ENCODE data around the gene ATP5PF. TPM values are rescaled to one million over a fixed set of nuclear protein-coding genes. Genes with fewer than 3 reads are reported as not detected.
"Not testable (repeated sequence)": the region's sequence is repeated elsewhere in the genome, so short reads cannot be mapped to it uniquely, and the experiment has no call there.

The ATP5PF gene
- total RNA-seq, 1 donor from 2014 or later, result 117 TPM

DNA sequence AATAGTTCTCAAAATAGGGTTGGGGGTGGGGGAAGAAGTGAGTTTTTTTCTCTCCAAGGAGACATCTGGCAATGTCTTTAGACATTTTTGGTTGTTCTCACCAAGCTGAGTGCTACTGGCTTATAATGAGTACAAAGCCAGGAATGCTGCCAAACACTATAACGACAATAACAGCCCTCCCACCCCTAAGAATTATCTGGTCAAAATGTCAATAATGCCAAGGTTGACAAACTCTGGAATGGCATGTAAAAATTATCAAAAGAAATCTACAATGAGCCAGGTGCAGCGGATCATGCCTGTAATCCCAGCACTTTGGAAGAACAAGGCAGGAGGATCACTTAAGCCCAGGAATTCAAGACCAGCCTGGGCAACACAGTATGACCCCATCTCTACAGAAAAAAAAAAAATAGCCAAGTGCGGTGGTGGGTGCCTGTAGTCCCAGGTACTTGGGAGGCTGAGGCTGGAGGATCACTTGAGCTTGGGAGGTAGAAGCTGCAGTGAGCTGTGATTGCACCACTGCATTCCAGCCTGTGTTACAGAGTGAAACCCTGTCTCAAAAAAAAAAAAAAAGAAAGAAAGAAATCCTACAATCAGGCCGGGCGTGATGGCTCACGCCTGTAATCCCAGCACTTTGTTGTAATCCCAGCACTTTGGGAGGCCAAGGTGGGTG is 2.5 kb downstream of the ATP5PF start:
- Mint-ChIP-seq H3K4me1 (ENCODE audit: unreplicated experiment) (peaks cover 25% of the 10 kb centered on the region), H3K4me3 (ENCODE audit: unreplicated experiment) (no peak overlapping the region), H3K27ac (ENCODE audit: unreplicated experiment) (no peak overlapping the region), H3K9me3 (ENCODE audit: unreplicated experiment) (no peaks in the 10 kb centered on the region), H3K36me3 (ENCODE audit: unreplicated experiment) (peaks cover 24% of the 10 kb centered on the region), H3K27me3 (ENCODE audit: unreplicated experiment) (no peaks in the 10 kb centered on the region)
- TF ChIP-seq CTCF (IDR thresholded peaks at IDR 0.05), result no peak
- no peak for DNase-seq (ENCODE audit: extremely low spot score, unreplicated experiment)

- Mint-ChIP-seq H3K9me3 (ENCODE audit: unreplicated experiment) (no peaks in the 10 kb centered on the region), H3K27ac (ENCODE audit: unreplicated experiment) (no peak overlapping the region), H3K4me3 (ENCODE audit: unreplicated experiment) (no peak overlapping the region), H3K27me3 (ENCODE audit: unreplicated experiment) (no peaks in the 10 kb centered on the region), H3K4me1 (ENCODE audit: unreplicated experiment) (no peaks in the 10 kb centered on the region), H3K36me3 (ENCODE audit: unreplicated experiment) (peaks cover 54% of the 10 kb centered on the region)
- no peak for TF ChIP-seq CTCF (IDR thresholded peaks at IDR 0.05)
- no peak for DNase-seq (ENCODE audit: extremely low spot score, unreplicated experiment)
These were observed 12.1 kb downstream of the ATP5PF start for GRCh38 chr21:25722631-25723030.

DNA sequence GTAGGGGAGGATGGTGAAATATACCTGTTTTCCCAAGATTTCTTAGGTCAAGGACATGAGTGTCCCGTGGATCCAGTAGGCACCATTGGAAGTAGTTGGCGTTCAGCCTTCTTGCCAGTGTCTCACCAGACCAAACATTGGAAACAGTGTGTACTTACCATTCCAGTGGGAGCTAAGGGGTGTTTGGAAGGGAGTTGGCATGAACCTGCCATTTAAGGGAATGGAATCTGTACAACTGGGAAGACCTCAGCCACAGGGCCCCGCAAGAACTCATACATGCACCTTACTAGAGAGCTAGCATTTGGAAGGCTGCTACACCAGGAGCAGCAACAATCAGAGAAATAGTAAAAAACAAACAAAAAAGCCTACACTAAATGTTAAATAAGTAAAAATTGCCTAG is 12.7 kb downstream of the ATP5PF start:
- H3K36me3 Mint-ChIP-seq (ENCODE audit: unreplicated experiment), result peaks cover 51% of the 10 kb centered on the region
- no peak overlapping the region for H3K27ac Mint-ChIP-seq (ENCODE audit: unreplicated experiment)
- no peak for DNase-seq (ENCODE audit: extremely low spot score, unreplicated experiment)
- no peak overlapping the region for H3K4me3 Mint-ChIP-seq (ENCODE audit: unreplicated experiment)
- H3K4me1 Mint-ChIP-seq (ENCODE audit: unreplicated experiment), result no peaks in the 10 kb centered on the region
- H3K9me3 Mint-ChIP-seq (ENCODE audit: unreplicated experiment), result no peaks in the 10 kb centered on the region
- H3K27me3 Mint-ChIP-seq (ENCODE audit: unreplicated experiment), result no peaks in the 10 kb centered on the region
- TF ChIP-seq CTCF (IDR thresholded peaks at IDR 0.05), result no peak

DNA sequence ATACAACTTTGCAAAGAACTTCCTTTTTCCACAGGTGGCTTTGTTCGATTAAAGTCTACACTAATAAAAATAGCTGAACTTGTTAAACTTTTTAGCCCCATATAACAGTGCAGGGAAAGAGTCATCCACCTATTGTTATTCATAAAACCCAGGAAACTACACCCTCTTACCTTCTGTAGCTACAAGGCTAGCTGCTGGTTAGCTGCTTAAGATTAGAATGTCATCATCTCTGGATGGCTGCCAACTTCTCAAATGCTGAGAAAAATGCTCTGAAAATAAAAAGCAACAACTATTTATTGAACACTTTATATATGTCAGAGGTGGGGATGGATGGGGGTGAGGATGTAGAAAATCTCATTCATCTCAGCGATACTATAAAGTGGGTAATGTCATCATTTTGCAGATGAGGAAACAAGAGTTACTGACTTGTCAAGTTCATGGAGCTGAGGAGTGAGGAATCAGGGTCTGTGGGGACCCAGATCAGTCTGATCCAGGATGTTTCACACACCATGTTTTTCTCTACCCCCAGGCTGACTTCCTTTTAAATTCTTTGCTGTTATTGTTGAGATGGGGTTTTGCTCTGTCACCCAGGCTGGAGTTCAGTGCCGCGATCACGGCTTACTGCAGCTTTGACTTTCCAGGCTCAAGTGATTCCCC is 17.1 kb downstream of the ATP5PF start:
- Mint-ChIP-seq H3K4me1 (ENCODE audit: unreplicated experiment) (no peaks in the 10 kb centered on the region), H3K27me3 (ENCODE audit: unreplicated experiment) (no peaks in the 10 kb centered on the region), H3K36me3 (ENCODE audit: unreplicated experiment) (peaks cover 22% of the 10 kb centered on the region), H3K27ac (ENCODE audit: unreplicated experiment) (no peak overlapping the region), H3K4me3 (ENCODE audit: unreplicated experiment) (no peak overlapping the region), H3K9me3 (ENCODE audit: unreplicated experiment) (no peaks in the 10 kb centered on the region)
- DNase-seq (ENCODE audit: extremely low spot score, unreplicated experiment), result no peak
- TF ChIP-seq CTCF (IDR thresholded peaks at IDR 0.05), result no peak

- H3K9me3 Mint-ChIP-seq (ENCODE audit: unreplicated experiment); H3K4me1 Mint-ChIP-seq (ENCODE audit: unreplicated experiment); H3K27ac Mint-ChIP-seq (ENCODE audit: unreplicated experiment); DNase-seq (ENCODE audit: extremely low spot score, unreplicated experiment); H3K4me3 Mint-ChIP-seq (ENCODE audit: unreplicated experiment); H3K27me3 Mint-ChIP-seq (ENCODE audit: unreplicated experiment); H3K36me3 Mint-ChIP-seq (ENCODE audit: unreplicated experiment): not testable (repeated sequence)
These were observed 20.6 kb downstream of the ATP5PF start for GRCh38 chr21:25714066-25714465.
